GM23338 (cell line): Measurements from ENCODE around the gene SPACA5. TPM values are rescaled to one million over a fixed set of nuclear protein-coding genes. Genes with fewer than 3 reads are reported as not detected.
"Not testable (repeated sequence)": the region's sequence is repeated elsewhere in the genome, so short reads cannot be mapped to it uniquely, and the experiment has no call there.

Source experiments
- ATAC-seq: fragments of 200-7000 bp; cut with Tn5 transposase; 3 replicates; pipeline ENCODE4 v1.9.1; 2020
- DNase-seq: peaks from one replicate; pipeline ENCODE4 v3.0.0-alpha.2; 2015; ENCODE audit warnings: low spot score
- H2AFZ ChIP-seq: fragments of 200-600 bp; sonication (generic); 2 replicates; pipeline ENCODE4 v1.8.0; 2016; ENCODE audit warnings: antibody characterized with exemption, mild to moderate bottlenecking, moderate library complexity
- H3F3A ChIP-seq: fragments of 200-600 bp; sonication (generic); replicated peaks from 2 replicates; pipeline ENCODE4 v1.8.0; 2017; ENCODE audit warnings: antibody characterized with exemption, mixed run types, low read depth
- H3K27ac ChIP-seq: fragments of 200-600 bp; sonication (generic); 2 replicates; pipeline ENCODE4 v1.6.1; 2016; ENCODE audit warnings: low read depth
- H3K27me3 ChIP-seq: fragments of 200-600 bp; sonication (generic); 2 replicates; pipeline ENCODE4 v1.8.0; 2016; ENCODE audit warnings: mild to moderate bottlenecking, mixed run types, moderate library complexity; ENCODE audit not compliant: insufficient read depth
- H3K36me3 ChIP-seq: fragments of 200-600 bp; sonication (generic); 2 replicates; pipeline ENCODE4 v1.8.0; 2016; ENCODE audit warnings: mild to moderate bottlenecking; ENCODE audit not compliant: insufficient read depth
- H3K4me1 ChIP-seq: fragments of 200-600 bp; sonication (generic); 2 replicates; pipeline ENCODE4 v1.8.0; 2016; ENCODE audit warnings: mild to moderate bottlenecking, moderate library complexity; ENCODE audit not compliant: insufficient read depth
- H3K4me2 ChIP-seq: fragments of 200-600 bp; sonication (generic); 2 replicates; pipeline ENCODE4 v1.7.1; 2017; ENCODE audit warnings: mixed run types
- H3K4me3 ChIP-seq: fragments of 200-600 bp; sonication (generic); 2 replicates; pipeline ENCODE4 v1.6.1; 2016; ENCODE audit warnings: mixed run types
- H3K79me2 ChIP-seq: fragments of 200-600 bp; sonication (generic); replicated peaks from 2 replicates; pipeline ENCODE4 v1.8.0; 2017; ENCODE audit warnings: mild to moderate bottlenecking; ENCODE audit not compliant: insufficient read depth
- H3K9me2 ChIP-seq: fragments of 200-600 bp; sonication (generic); 2 replicates; pipeline ENCODE4 v1.8.0; 2017; ENCODE audit not compliant: insufficient read depth
- H4K20me1 ChIP-seq: fragments of 200-600 bp; sonication (generic); replicated peaks from 2 replicates; pipeline ENCODE4 v1.8.0; 2017; ENCODE audit warnings: mild to moderate bottlenecking; ENCODE audit not compliant: insufficient read depth
- H3K27ac Mint-ChIP-seq: 2 replicates; pipeline ENCODE4 v1.8.0; 2020; ENCODE audit warnings: inconsistent platforms, mild to moderate bottlenecking, moderate library complexity, mixed read lengths
- H3K27me3 Mint-ChIP-seq: 3 replicates; pipeline ENCODE4 v1.8.0; 2022; ENCODE audit warnings: low read depth, mild to moderate bottlenecking, moderate library complexity, mixed read lengths, inconsistent platforms; ENCODE audit not compliant: insufficient read depth, poor library complexity
- H3K36me3 Mint-ChIP-seq: 3 replicates; pipeline ENCODE4 v1.8.0; 2021; ENCODE audit warnings: low read depth, mild to moderate bottlenecking, inconsistent platforms, moderate library complexity, mixed read lengths
- H3K4me1 Mint-ChIP-seq: 3 replicates; pipeline ENCODE4 v1.8.0; 2020; ENCODE audit warnings: mild to moderate bottlenecking, inconsistent platforms, mixed read lengths
- H3K4me3 Mint-ChIP-seq: 3 replicates; pipeline ENCODE4 v1.8.0; 2021; ENCODE audit warnings: moderate library complexity, mild to moderate bottlenecking, inconsistent platforms, mixed read lengths
- H3K9me3 Mint-ChIP-seq: 3 replicates; pipeline ENCODE4 v1.8.0; 2020; ENCODE audit warnings: moderate library complexity, mild to moderate bottlenecking, inconsistent platforms, mixed read lengths
- long read RNA-seq: library from polyadenylated mRNA; unstranded; transcript quantifications from one replicate; pipeline ENCODE4 v2.0.0, GENCODE V29; 2020; ENCODE audit not compliant: unreplicated experiment
- polyA plus RNA-seq: library from polyadenylated mRNA; unstranded; fragments of >200 nt; fragmentation: Nextera tagmentation; extraction: Ambion mirVana; gene quantifications from 2 replicates; pipeline ENCODE4 v1.2.1, GENCODE V29; 2016
- total RNA-seq: library from RNA; depleted of rRNA; stranded (reverse); fragments of >200 nt; shearing (Covaris generic); gene quantifications from 2 replicates; pipeline ENCODE4 v1.2.3, GENCODE V29; 2014; rRNA removed
- TF ChIP-seq, protein P1 (sequence below), 2 experiments: fragments of 200-600 bp in 1 of 2; sonication (generic) in 1 of 2; conservative IDR thresholded peaks; 2 replicates each; pipeline versions ENCODE4 v1.5.1 to v1.6.1; 2016 to 2017; ENCODE audit warnings: antibody characterized with exemption in 2 of 2, low read depth in 2 of 2, mild to moderate bottlenecking in 2 of 2, moderate library complexity in 1 of 2
- TF ChIP-seq, protein P2 (sequence below): IDR thresholded peaks from 2 replicates; pipeline ENCODE4 v1.6.1; 2016; ENCODE audit warnings: antibody characterized with exemption

The SPACA5 gene
- not detected in 2 replicates for total RNA-seq
- polyA plus RNA-seq: not detected in 2 replicates
- long read RNA-seq, partial matches to known transcripts: 0 of 1 reads
- long read RNA-seq, other reads (novel, unspliced or antisense): 1 of 1 reads

GRCh38 chrX:48006688-48007087 lies at the start of gene SPACA5:
Gene SPACA5, plus strand, starts transcription at chrX:48006988. Its CDS starts 815 bp downstream, at chrX:48007803.
- not testable (repeated sequence) for H3K27me3 ChIP-seq, H2AFZ ChIP-seq, H3K4me3 Mint-ChIP-seq, H3F3A ChIP-seq, DNase-seq, H3K9me3 Mint-ChIP-seq, H4K20me1 ChIP-seq, H3K4me2 ChIP-seq, H3K9me2 ChIP-seq, H3K79me2 ChIP-seq, H3K36me3 Mint-ChIP-seq, H3K4me3 ChIP-seq, H3K27me3 Mint-ChIP-seq, H3K27ac Mint-ChIP-seq, ATAC-seq, H3K4me1 Mint-ChIP-seq, H3K27ac ChIP-seq, H3K4me1 ChIP-seq, H3K36me3 ChIP-seq

DNA sequence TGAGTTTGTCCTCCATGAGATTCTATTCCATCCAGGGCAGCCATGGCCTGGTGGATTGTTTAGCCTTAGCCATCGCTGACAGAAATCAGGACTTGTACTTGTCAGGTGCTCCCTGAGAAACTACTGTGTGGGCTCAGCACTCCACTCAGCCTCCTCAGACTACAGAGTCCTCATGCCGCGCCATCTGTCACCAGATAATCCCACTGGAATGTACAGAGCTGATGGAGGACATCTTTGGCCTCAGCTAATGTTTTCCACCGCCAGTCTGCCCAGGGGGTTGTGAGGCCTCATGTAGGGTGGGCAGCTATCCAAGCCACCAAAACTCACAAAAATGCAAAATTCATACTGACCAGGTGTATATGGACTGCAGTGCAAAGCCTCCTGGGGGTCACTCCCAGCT lies 48.6 kb upstream of the SPACA5 start:
- not testable (repeated sequence) for H3K27me3 ChIP-seq, DNase-seq, H3K79me2 ChIP-seq, H3K4me1 ChIP-seq, H3F3A ChIP-seq, H3K4me3 ChIP-seq, H3K4me2 ChIP-seq, ATAC-seq, H3K9me2 ChIP-seq, H3K36me3 ChIP-seq, H3K27ac Mint-ChIP-seq, H3K4me3 Mint-ChIP-seq, H3K27ac ChIP-seq, H2AFZ ChIP-seq, H4K20me1 ChIP-seq, H3K27me3 Mint-ChIP-seq
- peaks cover 11% of the 10 kb centered on the region; the same call in 2 of the 3 replicates for H3K4me1 Mint-ChIP-seq
- peaks cover 27% of the 10 kb centered on the region for H3K9me3 Mint-ChIP-seq
- H3K36me3 Mint-ChIP-seq: peaks cover 23% of the 10 kb centered on the region

- Mint-ChIP-seq H3K9me3 (peaks cover 33% of the 10 kb centered on the region), H3K27ac (no peak overlapping the region), H3K4me3 (no peak overlapping the region), H3K36me3 (peaks cover 25% of the 10 kb centered on the region), H3K4me1 (peaks cover 11% of the 10 kb centered on the region; the same call in 2 of the 3 replicates), H3K27me3 (peaks cover 5% of the 10 kb centered on the region)
- no peaks in the 10 kb centered on the region for H3K9me2 ChIP-seq
- DNase-seq: peak; percentile 34
- TF ChIP-seq, protein P1, sequence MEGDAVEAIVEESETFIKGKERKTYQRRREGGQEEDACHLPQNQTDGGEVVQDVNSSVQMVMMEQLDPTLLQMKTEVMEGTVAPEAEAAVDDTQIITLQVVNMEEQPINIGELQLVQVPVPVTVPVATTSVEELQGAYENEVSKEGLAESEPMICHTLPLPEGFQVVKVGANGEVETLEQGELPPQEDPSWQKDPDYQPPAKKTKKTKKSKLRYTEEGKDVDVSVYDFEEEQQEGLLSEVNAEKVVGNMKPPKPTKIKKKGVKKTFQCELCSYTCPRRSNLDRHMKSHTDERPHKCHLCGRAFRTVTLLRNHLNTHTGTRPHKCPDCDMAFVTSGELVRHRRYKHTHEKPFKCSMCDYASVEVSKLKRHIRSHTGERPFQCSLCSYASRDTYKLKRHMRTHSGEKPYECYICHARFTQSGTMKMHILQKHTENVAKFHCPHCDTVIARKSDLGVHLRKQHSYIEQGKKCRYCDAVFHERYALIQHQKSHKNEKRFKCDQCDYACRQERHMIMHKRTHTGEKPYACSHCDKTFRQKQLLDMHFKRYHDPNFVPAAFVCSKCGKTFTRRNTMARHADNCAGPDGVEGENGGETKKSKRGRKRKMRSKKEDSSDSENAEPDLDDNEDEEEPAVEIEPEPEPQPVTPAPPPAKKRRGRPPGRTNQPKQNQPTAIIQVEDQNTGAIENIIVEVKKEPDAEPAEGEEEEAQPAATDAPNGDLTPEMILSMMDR (conservative IDR thresholded peaks at IDR 0.05; ENCODE audit: low read depth in 2 of 2): peak; percentile 43 to 64
- TF ChIP-seq, protein P2, sequence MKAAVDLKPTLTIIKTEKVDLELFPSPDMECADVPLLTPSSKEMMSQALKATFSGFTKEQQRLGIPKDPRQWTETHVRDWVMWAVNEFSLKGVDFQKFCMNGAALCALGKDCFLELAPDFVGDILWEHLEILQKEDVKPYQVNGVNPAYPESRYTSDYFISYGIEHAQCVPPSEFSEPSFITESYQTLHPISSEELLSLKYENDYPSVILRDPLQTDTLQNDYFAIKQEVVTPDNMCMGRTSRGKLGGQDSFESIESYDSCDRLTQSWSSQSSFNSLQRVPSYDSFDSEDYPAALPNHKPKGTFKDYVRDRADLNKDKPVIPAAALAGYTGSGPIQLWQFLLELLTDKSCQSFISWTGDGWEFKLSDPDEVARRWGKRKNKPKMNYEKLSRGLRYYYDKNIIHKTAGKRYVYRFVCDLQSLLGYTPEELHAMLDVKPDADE: no peak
- H3F3A ChIP-seq: no peaks in the 10 kb centered on the region
- ATAC-seq: peak; percentile 83
- no peak overlapping the region for H2AFZ ChIP-seq
- H3K79me2 ChIP-seq: no peaks in the 10 kb centered on the region
- H3K4me2 ChIP-seq: no peak overlapping the region
- H3K4me1 ChIP-seq: no peaks in the 10 kb centered on the region
- H3K27ac ChIP-seq: no peak overlapping the region
- no peak overlapping the region for H3K4me3 ChIP-seq
- peaks cover 2% of the 10 kb centered on the region; the same call in 1 of the 2 replicates for H3K36me3 ChIP-seq
- no peaks in the 10 kb centered on the region for H4K20me1 ChIP-seq
- H3K27me3 ChIP-seq: no peaks in the 10 kb centered on the region
Measured at GRCh38 chrX:47958761-47959342, 47.9 kb upstream of the SPACA5 start.
